A673 (cell line): ENCODE measurements around the gene ZNF837. TPM values are rescaled to one million over a fixed set of nuclear protein-coding genes. Genes with fewer than 3 reads are reported as not detected.

ENCODE experiments used
- BruUV-seq: library from RNA; stranded (reverse); fragments of 400-500 nt; replicated peaks from 2 replicates; lab custom pipeline; 2021; lab: Mats Ljungman, UMichigan
- CTCF ChIA-PET: fragments of 300-600 bp; sonication (Branson Sonifier 250); formaldehyde crosslinking; loops from one replicate; lab custom pipeline; 2022; ENCODE audit warnings: antibody characterized with exemption; lab: Charles Lee
- POLR2A ChIA-PET: fragments of 300-600 bp; sonication (Branson Sonifier 250); formaldehyde crosslinking; loops from one replicate; lab custom pipeline; 2022; ENCODE audit warnings: antibody characterized with exemption; ENCODE audit not compliant: low non-redundant PET; lab: Charles Lee
- DNase-seq: peaks from one replicate; pipeline ENCODE4 v3.0.0-alpha.2; 2015; ENCODE audit warnings: low spot score
- H3K27ac ChIP-seq: fragments of 200-600 bp; sonication (generic); 2 replicates; pipeline ENCODE4 v1.5.1; 2016; ENCODE audit warnings: mixed run types, low read depth, mild to moderate bottlenecking, mixed read lengths, antibody characterized with exemption, low read length; ENCODE audit not compliant: poor library complexity, severe bottlenecking
- H3K27me3 ChIP-seq: fragments of 200-600 bp; sonication (generic); replicated peaks from 2 replicates; pipeline ENCODE4 v1.6.1; 2017; ENCODE audit warnings: mixed run types, low read depth, mild to moderate bottlenecking, mixed read lengths, antibody characterized with exemption, low read length; ENCODE audit not compliant: insufficient read depth, poor library complexity
- H3K36me3 ChIP-seq: fragments of 200-600 bp; sonication (generic); 2 replicates; pipeline ENCODE4 v1.6.1; 2016; ENCODE audit warnings: mixed run types, mild to moderate bottlenecking, mixed read lengths, antibody characterized with exemption, low read length; ENCODE audit not compliant: insufficient read depth, poor library complexity, severe bottlenecking
- H3K4me1 ChIP-seq: fragments of 200-600 bp; sonication (generic); 2 replicates; pipeline ENCODE4 v1.6.1; 2017; ENCODE audit warnings: mixed run types, mild to moderate bottlenecking, mixed read lengths, antibody characterized with exemption, low read length; ENCODE audit not compliant: insufficient read depth, poor library complexity, severe bottlenecking
- H3K4me3 ChIP-seq: fragments of 200-600 bp; sonication (generic); 2 replicates; pipeline ENCODE4 v1.5.1; 2016; ENCODE audit warnings: low read depth, mixed run types, mild to moderate bottlenecking, mixed read lengths, low read length; ENCODE audit not compliant: poor library complexity, severe bottlenecking
- H3K9me3 ChIP-seq: fragments of 200-600 bp; sonication (generic); 2 replicates; pipeline ENCODE4 v1.6.1; 2016; ENCODE audit warnings: mixed run types, low read depth, mild to moderate bottlenecking, mixed read lengths, antibody characterized with exemption, low read length; ENCODE audit not compliant: poor library complexity, severe bottlenecking
- CTCF ChIP-seq: fragments of 300-800, 200-600 bp; sonication (generic); conservative IDR thresholded peaks from 2 replicates; pipeline ENCODE4 v1.5.1; 2017; ENCODE audit warnings: low read depth, mild to moderate bottlenecking, antibody characterized with exemption, low read length, moderate library complexity, mixed read lengths
- EZH2 ChIP-seq: fragments of 200-600 bp; sonication (generic); IDR thresholded peaks from 2 replicates; pipeline ENCODE4 v1.6.1; 2017; ENCODE audit warnings: borderline replicate concordance, low read depth, mild to moderate bottlenecking, mixed read lengths, antibody characterized with exemption, low read length; ENCODE audit not compliant: poor library complexity, severe bottlenecking
- intact Hi-C: fragments of 100-400 bp; cut with micrococcal nuclease; formaldehyde crosslinking; loops from one replicate; pipeline ENCODE4 v1.10.0; 2022; ENCODE audit not compliant: unreplicated experiment
- total RNA-seq: library from RNA; stranded (reverse); gene quantifications from 2 replicates; pipeline ENCODE4 v1.2.3, GENCODE V29; 2021

ZNF837 gene
- total RNA-seq, 1 experiment from 2014 or later = 1.3 TPM

- Histone ChIP-seq H3K9me3 (no peaks in the 10 kb centered on the region), H3K27ac (no peak overlapping the region), H3K4me1 (no peaks in the 10 kb centered on the region), H3K4me3 (no peak overlapping the region), H3K36me3 (no peaks in the 10 kb centered on the region), H3K27me3 (no peaks in the 10 kb centered on the region)
- intact Hi-C loops = no loop called here
- POLR2A ChIA-PET = no interaction called here
- no TSS peak for BruUV-seq
- no peak for DNase-seq
- CTCF ChIA-PET = no interaction called here
- TF ChIP-seq CTCF = no peak
- no peak for TF ChIP-seq EZH2
These were observed 12.1 kb downstream of the ZNF837 start for GRCh38 chr19:58368561-58369360.

- no peak for DNase-seq
- no TSS peak for BruUV-seq
- ChIA-PET POLR2A (no interaction called here), CTCF (no interaction called here)
- no peaks in the 10 kb centered on the region for H3K36me3 ChIP-seq
- TF ChIP-seq CTCF (no peak), EZH2 (no peak)
- H3K27ac ChIP-seq = no peak overlapping the region
- H3K27me3 ChIP-seq = no peaks in the 10 kb centered on the region
- no peak overlapping the region for H3K4me3 ChIP-seq
- no peaks in the 10 kb centered on the region for H3K4me1 ChIP-seq
- no peaks in the 10 kb centered on the region for H3K9me3 ChIP-seq
- intact Hi-C loops = no loop called here
These were observed 13.0 kb downstream of the ZNF837 start for GRCh38 chr19:58367698-58368454.

- POLR2A ChIA-PET = no interaction called here
- CTCF ChIA-PET = no interaction called here
- BruUV-seq = no TSS peak
These were observed 14.0 kb downstream of the ZNF837 start for GRCh38 chr19:58366585-58367430.

More at GRCh38 chr19:58366585-58367430, 14.0 kb downstream of the ZNF837 start:
- DNase-seq = no peak
- H3K4me3 ChIP-seq = no peak overlapping the region
- H3K4me1 ChIP-seq = no peaks in the 10 kb centered on the region
- no peaks in the 10 kb centered on the region for H3K9me3 ChIP-seq
- no peaks in the 10 kb centered on the region for H3K36me3 ChIP-seq
- intact Hi-C loops = no loop called here
- no peak overlapping the region for H3K27ac ChIP-seq
- TF ChIP-seq CTCF (no peak), EZH2 (no peak)
- no peaks in the 10 kb centered on the region for H3K27me3 ChIP-seq
